H9 (cell line): ENCODE measurements around the gene DICER1. TPM values are rescaled to one million over a fixed set of nuclear protein-coding genes. Genes with fewer than 3 reads are reported as not detected.

Experiments used
- DNase-seq: peaks from one replicate; pipeline ENCODE4 v3.0.0-alpha.2; 2017
- H2AFZ ChIP-seq: one replicate; pipeline ENCODE4 v1.6.1; 2013; ENCODE audit warnings: mild to moderate bottlenecking, low read length, control low read depth, moderate library complexity
- H2AK5ac ChIP-seq: 2 replicates; pipeline ENCODE4 v1.6.1; 2013; ENCODE audit warnings: low read length, control low read depth, mixed read lengths; ENCODE audit not compliant: insufficient read length
- H2BK120ac ChIP-seq: one replicate; pipeline ENCODE4 v1.6.1; 2013; ENCODE audit warnings: low read depth, mild to moderate bottlenecking, low read length, control low read depth, inconsistent platforms; ENCODE audit not compliant: poor library complexity, severe bottlenecking
- H2BK12ac ChIP-seq: 2 replicates; pipeline ENCODE4 v1.6.1; 2013; ENCODE audit warnings: low read length, control low read depth, mixed read lengths, low read depth; ENCODE audit not compliant: insufficient read length
- H2BK15ac ChIP-seq: 2 replicates; pipeline ENCODE4 v1.6.1; 2013; ENCODE audit warnings: low read depth, low read length, control low read depth
- H2BK20ac ChIP-seq: one replicate; pipeline ENCODE4 v1.6.1; 2013; ENCODE audit warnings: low read depth, mild to moderate bottlenecking, low read length, control low read depth, inconsistent platforms; ENCODE audit not compliant: poor library complexity, severe bottlenecking
- H2BK5ac ChIP-seq: 2 replicates; pipeline ENCODE4 v1.6.1; 2013; ENCODE audit warnings: low read length, control low read depth, mixed read lengths; ENCODE audit not compliant: insufficient read length
- H3K14ac ChIP-seq: 2 replicates; pipeline ENCODE4 v1.6.1; 2013; ENCODE audit warnings: low read length, control low read depth; ENCODE audit not compliant: insufficient read depth
- H3K18ac ChIP-seq: 2 replicates; pipeline ENCODE4 v1.6.1; 2013; ENCODE audit warnings: low read depth, mild to moderate bottlenecking, mixed read lengths, low read length, control low read depth; ENCODE audit not compliant: insufficient read length
- H3K23ac ChIP-seq: 2 replicates; pipeline ENCODE4 v1.6.1; 2013; ENCODE audit warnings: low read length, control low read depth, mixed read lengths, low read depth; ENCODE audit not compliant: insufficient read length
- H3K23me2 ChIP-seq: 2 replicates; pipeline ENCODE4 v1.6.1; 2013; ENCODE audit warnings: low read depth, mild to moderate bottlenecking, mixed read lengths, low read length, control low read depth; ENCODE audit not compliant: insufficient read length, poor library complexity, severe bottlenecking
- H3K27ac ChIP-seq: 2 replicates; pipeline ENCODE4 v1.5.1; 2013; ENCODE audit warnings: low read length, control low read depth, mixed read lengths, low read depth; ENCODE audit not compliant: insufficient read length
- H3K27me3 ChIP-seq: 2 replicates; pipeline ENCODE4 v1.6.1; 2013; ENCODE audit warnings: low read length, control low read depth, inconsistent platforms; ENCODE audit not compliant: insufficient read depth
- H3K4ac ChIP-seq: 2 replicates; pipeline ENCODE4 v1.6.1; 2013; ENCODE audit warnings: low read depth, mild to moderate bottlenecking, control low read depth, inconsistent platforms, low read length, moderate library complexity
- H3K4me1 ChIP-seq: 2 replicates; pipeline ENCODE4 v1.6.1; 2013; ENCODE audit warnings: low read length, control low read depth, inconsistent platforms; ENCODE audit not compliant: insufficient read depth
- H3K4me2 ChIP-seq: 2 replicates; pipeline ENCODE4 v1.6.1; 2013; ENCODE audit warnings: low read length, control low read depth, mixed read lengths; ENCODE audit not compliant: insufficient read length, insufficient read depth
- H3K56ac ChIP-seq: 2 replicates; pipeline ENCODE4 v1.6.1; 2013; ENCODE audit warnings: low read depth, mild to moderate bottlenecking, mixed read lengths, low read length, control low read depth; ENCODE audit not compliant: insufficient read length
- H3K79me1 ChIP-seq: 2 replicates; pipeline ENCODE4 v1.6.1; 2013; ENCODE audit warnings: low read depth, mild to moderate bottlenecking, moderate library complexity, low read length, control low read depth, inconsistent platforms; ENCODE audit not compliant: insufficient read depth, poor library complexity, severe bottlenecking
- H3K79me2 ChIP-seq: 2 replicates; pipeline ENCODE4 v1.6.1; 2013; ENCODE audit warnings: low read length, control low read depth, inconsistent platforms; ENCODE audit not compliant: insufficient read depth
- H3K9ac ChIP-seq: 2 replicates; pipeline ENCODE4 v1.6.1; 2013; ENCODE audit warnings: low read length, control low read depth, mixed read lengths; ENCODE audit not compliant: insufficient read length; ENCODE audit errors: extremely low read depth
- H3K9me3 ChIP-seq: one replicate; pipeline ENCODE4 v1.6.1; 2013; ENCODE audit warnings: low read depth, low read length, inconsistent platforms; ENCODE audit not compliant: control insufficient read depth
- H3T11ph ChIP-seq: one replicate; pipeline ENCODE4 v1.6.1; 2013; ENCODE audit warnings: mild to moderate bottlenecking, low read length, control low read depth, inconsistent platforms
- H4K20me1 ChIP-seq: one replicate; pipeline ENCODE4 v1.6.1; 2013; ENCODE audit not compliant: control insufficient read depth, insufficient read length, insufficient read depth
- H4K5ac ChIP-seq: 2 replicates; pipeline ENCODE4 v1.6.1; 2013; ENCODE audit warnings: low read depth, mild to moderate bottlenecking, mixed read lengths, low read length, control low read depth; ENCODE audit not compliant: insufficient read length
- H4K8ac ChIP-seq: replicated peaks from 2 replicates; pipeline ENCODE4 v1.6.1; 2013; ENCODE audit warnings: low read length, control low read depth, mixed read lengths, low read depth; ENCODE audit not compliant: insufficient read length
- H4K91ac ChIP-seq: 2 replicates; pipeline ENCODE4 v1.6.1; 2013; ENCODE audit warnings: low read depth, mild to moderate bottlenecking, moderate library complexity, mixed read lengths, low read length, control low read depth; ENCODE audit not compliant: insufficient read length
- H3K27ac Mint-ChIP-seq, 3 experiments: 2 replicates in 2 of 3; 3 replicates in 1 of 3; pipeline ENCODE4 v1.8.0; 2020 to 2021; ENCODE audit warnings: mixed read lengths in 3 of 3, mild to moderate bottlenecking in 1 of 3, moderate library complexity in 1 of 3
- H3K27me3 Mint-ChIP-seq: 2 replicates; pipeline ENCODE4 v1.8.0; 2021; ENCODE audit warnings: low read depth, mild to moderate bottlenecking, moderate library complexity, mixed read lengths
- H3K36me3 Mint-ChIP-seq, 3 experiments: 2 replicates in 2 of 3; 3 replicates in 1 of 3; pipeline ENCODE4 v1.8.0; 2020 to 2021; ENCODE audit warnings: low read depth in 3 of 3, mixed read lengths in 3 of 3; ENCODE audit not compliant: insufficient read depth in 1 of 3
- H3K4me1 Mint-ChIP-seq, 2 experiments: 2 replicates each; pipeline ENCODE4 v1.8.0; 2020; ENCODE audit warnings: mixed read lengths in 2 of 2
- H3K4me3 Mint-ChIP-seq, 2 experiments: 2 replicates in 1 of 2; 3 replicates in 1 of 2; pipeline ENCODE4 v1.8.0; 2020 to 2021; ENCODE audit warnings: mild to moderate bottlenecking in 2 of 2, mixed read lengths in 2 of 2, moderate library complexity in 1 of 2
- H3K9me3 Mint-ChIP-seq, 2 experiments: 2 replicates in 1 of 2; 3 replicates in 1 of 2; pipeline ENCODE4 v1.8.0; 2020; ENCODE audit warnings: mild to moderate bottlenecking in 2 of 2, mixed read lengths in 2 of 2, moderate library complexity in 1 of 2
- CTCF ChIP-seq: fragments of 200-600 bp; sonication (generic); conservative IDR thresholded peaks from 3 replicates; pipeline ENCODE4 v1.8.0; 2021; ENCODE audit warnings: antibody characterized with exemption, mild to moderate bottlenecking
- WGBS: extraction: QIAGEN DNeasy Blood & Tissue Kit; methylation state at CpG from one replicate; pipeline ENCODE4 v1.1.7; 2013; ENCODE audit warnings: missing lambda C conversion rate, low lambda C conversion rate, mixed read lengths; ENCODE audit not compliant: insufficient read length; ENCODE audit errors: extremely low coverage; 5-methylcytosine and 5-hydroxymethylcytosine counted together
- total RNA-seq: library from RNA; stranded (reverse); gene quantifications from 2 replicates; pipeline ENCODE4 v1.2.1, GENCODE V29; 2021

Gene DICER1
- total RNA-seq, 1 experiment from 2014 or later, result 57.0 TPM

DNA sequence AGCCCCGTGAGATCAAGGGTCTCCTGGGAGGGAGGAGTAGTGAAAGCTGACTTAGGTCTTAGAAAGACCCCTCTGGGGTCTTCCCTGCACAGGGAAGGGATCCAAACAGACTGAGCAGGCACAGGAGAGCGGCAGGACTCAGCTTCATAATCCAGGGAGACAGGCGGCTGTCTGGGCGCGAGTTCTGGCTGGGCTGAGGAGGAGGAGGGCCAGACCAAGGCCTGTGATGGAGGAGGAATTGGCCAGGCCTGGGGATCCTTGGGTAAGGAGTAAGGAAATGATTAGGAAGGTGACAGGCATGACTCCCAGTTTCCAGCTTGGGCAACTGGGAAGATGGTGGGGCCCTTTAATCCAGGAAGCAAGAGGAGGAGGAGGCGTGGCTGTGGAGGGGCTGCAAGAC lies 93.1 kb downstream of the DICER1 start:
- H4K20me1 ChIP-seq, result no peaks in the 10 kb centered on the region
- no peak overlapping the region for H3K56ac ChIP-seq
- no peaks in the 10 kb centered on the region for H3K79me2 ChIP-seq
- H4K8ac ChIP-seq, result no peak overlapping the region
- H3K27ac ChIP-seq, result no peak overlapping the region
- no peak overlapping the region for H3K23ac ChIP-seq
- no CpG with 5 or more reads among the region's 6 CpGs for WGBS
- no peak overlapping the region for H2BK20ac ChIP-seq
- H3T11ph ChIP-seq, result no peak overlapping the region
- H4K5ac ChIP-seq, result no peak overlapping the region
- H3K14ac ChIP-seq, result no peak overlapping the region
- H2BK120ac ChIP-seq, result no peak overlapping the region
- H3K4me3 Mint-ChIP-seq, result no peak overlapping the region
- H3K27ac Mint-ChIP-seq, result no peak overlapping the region
- H3K27me3 Mint-ChIP-seq, result peaks cover 5% of the 10 kb centered on the region
- no peak overlapping the region for H3K4me2 ChIP-seq
- no peak overlapping the region for H4K91ac ChIP-seq
- 0 out of 5 replicates have a peak, but pooled peaks cover 0 to 2% of the 10 kb centered on the region in 2 experiments for H3K9me3 Mint-ChIP-seq
- H3K4me1 ChIP-seq, result no peaks in the 10 kb centered on the region
- no peaks in the 10 kb centered on the region for H3K9me3 ChIP-seq
- no peak overlapping the region for H3K18ac ChIP-seq
- TF ChIP-seq CTCF, result no peak
- H2BK15ac ChIP-seq, result no peak overlapping the region
- no peak for DNase-seq
- peaks cover 0 to 2% of the 10 kb centered on the region in 2 experiments; a peak in 1 of 4 replicates for H3K4me1 Mint-ChIP-seq
- no peak overlapping the region for H2AK5ac ChIP-seq
- H3K23me2 ChIP-seq, result no peaks in the 10 kb centered on the region
- H2BK12ac ChIP-seq, result no peak overlapping the region
- H3K27me3 ChIP-seq, result no peaks in the 10 kb centered on the region
- no peaks in the 10 kb centered on the region for H3K36me3 Mint-ChIP-seq
- no peak overlapping the region for H3K9ac ChIP-seq
- H3K4ac ChIP-seq, result no peak overlapping the region
- H3K79me1 ChIP-seq, result no peaks in the 10 kb centered on the region
- no peak overlapping the region for H2BK5ac ChIP-seq
- H2AFZ ChIP-seq, result no peak overlapping the region
